Skin epidermis (tissue), 12 donors: ENCODE results near the gene PDLIM7.
"Not testable (repeated sequence)": the region's sequence is repeated elsewhere in the genome, so short reads cannot be mapped to it uniquely, and the experiment has no call there.

ENCODE experiments used
- H3K27ac ChIP-seq, 21 experiments: fragments of 200-600 bp; sonication (generic) in 11 of 21; one replicate each; pipeline ENCODE4 v1.5.0; 2020; ENCODE audit warnings: mild to moderate bottlenecking in 3 of 21, inconsistent platforms in 2 of 21, moderate library complexity in 2 of 21
- H3K4me3 ChIP-seq, 7 experiments: fragments of 200-600 bp; sonication (generic) in 2 of 7; one replicate each; pipeline ENCODE4 v1.5.0; 2020; ENCODE audit warnings: inconsistent platforms in 2 of 7, mild to moderate bottlenecking in 2 of 7, moderate library complexity in 1 of 7

PDLIM7 gene, protein sequence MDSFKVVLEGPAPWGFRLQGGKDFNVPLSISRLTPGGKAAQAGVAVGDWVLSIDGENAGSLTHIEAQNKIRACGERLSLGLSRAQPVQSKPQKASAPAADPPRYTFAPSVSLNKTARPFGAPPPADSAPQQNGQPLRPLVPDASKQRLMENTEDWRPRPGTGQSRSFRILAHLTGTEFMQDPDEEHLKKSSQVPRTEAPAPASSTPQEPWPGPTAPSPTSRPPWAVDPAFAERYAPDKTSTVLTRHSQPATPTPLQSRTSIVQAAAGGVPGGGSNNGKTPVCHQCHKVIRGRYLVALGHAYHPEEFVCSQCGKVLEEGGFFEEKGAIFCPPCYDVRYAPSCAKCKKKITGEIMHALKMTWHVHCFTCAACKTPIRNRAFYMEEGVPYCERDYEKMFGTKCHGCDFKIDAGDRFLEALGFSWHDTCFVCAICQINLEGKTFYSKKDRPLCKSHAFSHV

GRCh38 chr5:177497292-177498012 is at the start of gene PDLIM7:
Gene PDLIM7, minus strand, starts transcription at chr5:177497604. Its CDS starts 1,092 bp downstream, at chr5:177496512.
- Histone ChIP-seq H3K4me3 (peak within 1 kb of the TSS; percentile 60 to 79 (median 71)), H3K27ac (peak within 1 kb of the TSS; percentile 78 to 96 (median 86))

GRCh38 chr5:177546258-177546741 is 48.9 kb upstream of the PDLIM7 start:
- Histone ChIP-seq H3K27ac (peak overlapping the region in 20 of 21 experiments; percentile 6 to 85 (median 70)), H3K4me3 (no peak overlapping the region)

GRCh38 chr5:177545487-177546257 is 48.3 kb upstream of the PDLIM7 start:
- H3K4me3 ChIP-seq, result no peak overlapping the region
- H3K27ac ChIP-seq, result peak overlapping the region in 20 of 21 experiments; percentile 6 to 85 (median 70)

GRCh38 chr5:177542816-177543465 is 45.5 kb upstream of the PDLIM7 start:
- Histone ChIP-seq H3K27ac (no peak overlapping the region), H3K4me3 (no peak overlapping the region)

- no peak overlapping the region for H3K4me3 ChIP-seq
- H3K27ac ChIP-seq, result peak overlapping the region in 14 of 21 experiments; percentile 0 to 68 (median 46)
Observed at GRCh38 chr5:177540438-177540837, 43.0 kb upstream of the PDLIM7 start.

GRCh38 chr5:177539411-177539810 is 42.0 kb upstream of the PDLIM7 start:
- H3K4me3 ChIP-seq, result no peak overlapping the region
- H3K27ac ChIP-seq, result peak overlapping the region in 19 of 21 experiments; percentile 3 to 76 (median 53)

DNA sequence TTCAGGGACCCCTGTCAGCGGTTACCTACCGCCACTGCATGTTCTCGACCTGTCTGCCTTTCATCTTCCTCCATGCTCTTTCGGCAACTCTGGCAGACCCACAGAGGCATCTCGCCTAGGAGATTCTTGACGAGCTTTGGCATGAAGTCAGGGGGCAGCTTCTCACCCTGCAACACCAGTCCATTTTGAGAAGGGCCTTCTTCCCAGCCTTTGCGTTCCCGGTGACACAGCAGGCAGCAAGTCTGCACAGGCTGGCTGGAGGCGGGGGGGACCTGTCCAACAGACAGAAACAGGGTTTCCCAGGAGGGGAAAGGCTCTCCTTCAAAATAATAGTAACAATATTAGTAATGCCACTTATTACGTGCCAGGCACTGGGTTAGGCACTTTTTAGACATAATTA is 41.5 kb upstream of the PDLIM7 start:
- no peak overlapping the region for H3K4me3 ChIP-seq
- peak overlapping the region in 20 of 21 experiments; percentile 13 to 76 (median 58) for H3K27ac ChIP-seq

DNA sequence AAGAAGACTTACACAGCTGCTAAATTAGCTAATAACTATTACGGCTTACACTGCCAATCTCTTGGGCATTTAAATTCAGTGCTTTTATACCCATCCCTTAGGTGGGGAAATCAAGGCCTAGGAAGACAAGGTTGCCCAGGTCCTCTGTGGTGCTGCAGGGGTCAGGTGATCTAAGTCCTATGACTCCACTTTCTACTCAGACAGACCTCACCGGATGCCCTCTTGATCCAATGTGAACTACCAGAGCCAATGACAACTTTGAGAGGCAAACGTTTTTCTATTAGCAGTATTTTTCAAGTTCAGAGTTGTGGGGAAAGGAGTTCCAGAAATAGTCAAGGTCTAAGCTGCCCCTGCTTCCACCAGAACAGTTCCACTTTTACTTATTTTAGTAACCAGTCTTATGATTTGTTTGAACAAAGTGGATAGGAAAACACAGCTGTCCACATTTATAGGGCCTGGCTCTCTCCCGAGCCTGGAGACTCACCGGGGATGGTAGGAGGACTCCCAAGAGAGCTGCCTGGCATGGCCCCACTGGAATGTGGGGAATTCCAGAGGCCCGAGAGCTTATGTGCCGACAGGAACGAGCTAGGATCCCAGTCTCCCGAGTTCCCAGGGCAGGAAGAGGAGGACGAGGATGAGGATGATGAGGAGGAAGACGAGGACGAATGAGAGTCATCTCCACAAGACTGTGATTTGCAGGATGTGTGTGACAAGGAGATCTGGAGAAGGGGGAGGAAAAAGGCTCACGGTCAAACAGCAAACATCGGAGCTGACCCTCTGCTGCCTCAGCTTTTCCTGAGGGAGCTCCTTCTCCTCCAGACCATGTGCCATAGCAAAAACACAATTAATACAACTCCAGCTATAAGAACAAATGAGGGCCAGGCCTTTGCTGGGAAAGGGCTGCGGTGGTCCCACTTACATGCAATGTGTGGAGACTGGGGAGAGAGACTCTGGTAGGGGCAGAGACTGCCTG is 40.3 kb upstream of the PDLIM7 start:
- peak overlapping the region in 20 of 21 experiments; percentile 1 to 76 (median 58) for H3K27ac ChIP-seq
- no peak overlapping the region for H3K4me3 ChIP-seq

DNA sequence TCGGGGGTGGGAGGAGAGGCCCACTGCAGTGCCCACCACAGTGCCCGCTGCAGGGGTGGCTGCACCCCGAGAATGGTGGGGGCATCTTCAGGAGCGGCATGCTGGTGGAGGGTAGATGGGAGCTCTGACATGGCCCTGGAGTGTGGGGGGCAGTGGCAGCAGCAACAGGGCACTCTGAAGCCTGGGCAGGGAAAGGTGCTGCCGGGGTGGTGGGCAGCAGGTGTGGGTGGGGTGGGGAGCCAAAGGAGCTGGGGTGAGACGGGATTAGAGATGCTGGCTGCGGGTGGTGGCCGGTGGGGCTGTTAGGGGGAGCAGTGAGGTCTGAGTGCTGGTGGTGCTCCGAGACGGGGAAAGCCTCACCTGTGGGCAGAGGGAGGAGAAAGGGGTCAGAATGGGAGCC is 39.0 kb upstream of the PDLIM7 start:
- Histone ChIP-seq H3K4me3 (no peak overlapping the region), H3K27ac (peak overlapping the region in 2 of 21 experiments; percentile 35 to 48)

DNA sequence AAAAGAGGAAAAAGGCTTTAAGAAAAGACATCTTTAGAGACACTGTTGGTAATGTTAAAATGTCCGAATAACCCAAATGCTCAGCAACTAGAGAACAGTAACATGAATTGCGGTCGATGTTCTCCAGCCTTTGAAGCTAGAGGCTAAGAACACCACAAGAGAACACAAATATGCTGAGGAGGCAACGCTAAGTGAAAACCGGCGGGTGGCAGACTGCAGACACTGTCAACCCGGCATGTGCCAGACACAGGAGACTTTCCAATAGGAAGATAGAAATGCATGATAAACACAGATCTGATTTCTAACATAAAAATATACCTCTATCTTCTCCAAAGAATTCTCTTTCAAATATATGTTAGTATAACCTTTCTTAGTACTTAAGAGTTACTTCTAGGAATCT is 37.7 kb upstream of the PDLIM7 start:
- H3K27ac ChIP-seq, result no peak overlapping the region
- no peak overlapping the region for H3K4me3 ChIP-seq

GRCh38 chr5:177534433-177534832 is 37.0 kb upstream of the PDLIM7 start:
- H3K4me3 ChIP-seq, H3K27ac ChIP-seq: not testable (repeated sequence)

GRCh38 chr5:177531209-177531940 is 34.0 kb upstream of the PDLIM7 start:
- Histone ChIP-seq H3K4me3 (no peak overlapping the region), H3K27ac (peak overlapping the region in 18 of 21 experiments; percentile 31 to 86 (median 61))

GRCh38 chr5:177530638-177531037 is 33.2 kb upstream of the PDLIM7 start:
- H3K4me3 ChIP-seq, result no peak overlapping the region
- H3K27ac ChIP-seq, result peak overlapping the region in 18 of 21 experiments; percentile 26 to 86 (median 64)

DNA sequence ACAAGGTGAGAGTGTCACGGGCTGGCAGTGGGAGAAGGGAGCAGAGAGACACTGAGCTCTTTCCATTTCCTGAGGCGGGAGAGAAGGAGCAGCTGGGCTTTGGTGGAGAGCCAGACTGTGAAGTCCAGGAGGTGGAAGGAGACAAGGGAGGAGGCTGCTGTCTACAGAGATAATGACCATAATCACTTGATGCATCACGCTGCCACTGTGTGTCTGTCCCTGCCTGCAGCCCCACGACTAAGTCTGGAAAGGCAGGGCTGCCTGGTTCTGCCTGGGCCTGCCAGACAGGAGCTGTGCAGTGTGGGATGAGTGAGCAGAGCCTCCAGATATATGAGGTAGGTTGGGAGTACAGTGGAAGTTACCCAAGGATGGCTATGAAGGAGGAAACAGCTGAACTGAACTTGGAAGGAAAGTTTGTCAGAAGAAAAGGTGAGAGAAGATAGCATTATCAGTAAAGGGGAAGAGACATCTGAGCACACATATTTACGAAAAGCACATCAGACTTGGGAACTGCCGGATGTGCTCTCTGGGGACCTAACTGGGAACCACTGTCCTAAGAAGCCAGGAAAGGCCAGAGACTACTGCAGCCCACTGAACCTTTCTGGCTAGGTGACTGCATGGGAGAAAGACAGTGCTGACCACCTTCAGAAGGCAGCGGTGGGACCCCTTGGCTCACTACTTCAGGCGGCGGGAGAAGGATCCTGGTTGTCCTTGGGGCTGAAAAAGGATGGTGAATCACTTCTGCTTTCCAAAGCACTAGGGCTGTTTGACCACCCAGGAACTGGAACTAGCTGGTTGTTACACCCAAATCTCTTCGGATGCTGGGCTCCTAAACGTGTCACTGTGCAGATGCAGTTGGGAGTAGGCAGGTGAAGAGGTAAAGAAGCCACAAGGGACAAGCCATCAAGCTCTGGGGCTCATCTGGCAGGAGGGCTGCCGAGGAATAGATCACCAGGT is 32.1 kb upstream of the PDLIM7 start:
- H3K4me3 ChIP-seq, result no peak overlapping the region
- H3K27ac ChIP-seq, result peak overlapping the region in 16 of 21 experiments; percentile 18 to 86 (median 66)

- Histone ChIP-seq H3K27ac (peak overlapping the region in 11 of 21 experiments; percentile 5 to 86 (median 60)), H3K4me3 (no peak overlapping the region)
Observed at GRCh38 chr5:177528631-177529030, 31.2 kb upstream of the PDLIM7 start.

DNA sequence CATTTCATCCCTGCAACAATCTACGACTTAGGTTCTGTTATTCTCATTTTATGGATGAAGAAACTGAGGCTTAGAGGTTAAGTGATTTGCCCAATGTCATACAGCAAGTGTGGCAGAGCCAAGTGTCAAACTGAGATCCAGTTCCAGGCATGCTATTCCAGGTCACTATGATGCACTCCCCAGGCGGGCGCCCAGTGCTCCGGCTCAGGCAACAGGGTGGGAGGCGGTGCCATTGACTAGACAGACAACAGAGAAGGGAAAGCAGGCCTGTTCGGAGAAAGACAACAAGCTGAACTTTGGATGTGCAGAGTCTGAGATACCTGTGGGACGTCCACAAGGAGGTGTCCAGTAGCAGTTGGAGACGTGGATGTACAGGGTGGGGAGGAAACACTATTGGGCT is 30.2 kb upstream of the PDLIM7 start:
- peak overlapping the region in 1 of 21 experiments; percentile 49 for H3K27ac ChIP-seq
- H3K4me3 ChIP-seq, result no peak overlapping the region
